HG03571 (cell line): ENCODE results near the gene EMP1.
"Not testable (repeated sequence)": the region's sequence is repeated elsewhere in the genome, so short reads cannot be mapped to it uniquely, and the experiment has no call there.

Experiments
- ATAC-seq: cut with Tn5 transposase; IDR thresholded peaks from one replicate; pipeline ENCODE4 v1.9.1; 2021; ENCODE audit not compliant: unreplicated experiment

Gene EMP1

DNA sequence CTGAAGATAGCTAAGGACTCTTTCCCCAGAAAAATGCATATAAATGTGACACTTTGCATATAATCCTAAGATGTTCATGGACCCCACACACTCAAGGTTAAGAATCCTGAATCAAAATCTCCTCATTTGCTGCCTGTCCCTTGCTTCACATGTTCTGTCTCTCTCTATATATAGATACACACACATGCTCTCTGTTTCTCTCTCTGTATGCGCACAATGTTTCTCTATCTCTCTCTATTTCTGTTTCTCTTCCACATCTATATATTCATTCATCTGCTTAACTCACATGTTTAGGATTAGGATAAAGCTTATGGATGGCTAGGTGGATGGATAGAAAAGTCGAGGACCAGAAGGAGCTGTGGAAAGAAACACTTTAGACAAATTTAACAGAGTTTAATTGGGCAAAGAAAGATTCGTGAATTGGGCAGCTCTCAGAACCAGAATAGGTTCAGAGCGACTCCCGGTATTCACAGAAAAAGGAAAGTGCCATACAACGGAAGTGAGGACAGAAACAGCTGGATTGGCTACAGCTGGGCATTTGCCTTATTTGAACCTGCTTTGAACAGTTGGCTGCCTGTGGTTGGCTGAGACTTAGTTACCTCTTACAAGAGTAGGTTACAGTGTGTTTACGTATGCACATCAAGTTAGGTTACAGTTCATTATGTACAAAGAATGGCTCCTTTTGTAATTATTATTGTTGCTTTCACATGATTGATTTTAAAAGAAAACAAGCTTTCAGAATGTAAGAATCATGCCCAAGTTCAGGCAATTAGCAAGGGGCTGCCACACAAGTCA, 57.6 kb downstream of the EMP1 start:
- ATAC-seq: no peak

DNA sequence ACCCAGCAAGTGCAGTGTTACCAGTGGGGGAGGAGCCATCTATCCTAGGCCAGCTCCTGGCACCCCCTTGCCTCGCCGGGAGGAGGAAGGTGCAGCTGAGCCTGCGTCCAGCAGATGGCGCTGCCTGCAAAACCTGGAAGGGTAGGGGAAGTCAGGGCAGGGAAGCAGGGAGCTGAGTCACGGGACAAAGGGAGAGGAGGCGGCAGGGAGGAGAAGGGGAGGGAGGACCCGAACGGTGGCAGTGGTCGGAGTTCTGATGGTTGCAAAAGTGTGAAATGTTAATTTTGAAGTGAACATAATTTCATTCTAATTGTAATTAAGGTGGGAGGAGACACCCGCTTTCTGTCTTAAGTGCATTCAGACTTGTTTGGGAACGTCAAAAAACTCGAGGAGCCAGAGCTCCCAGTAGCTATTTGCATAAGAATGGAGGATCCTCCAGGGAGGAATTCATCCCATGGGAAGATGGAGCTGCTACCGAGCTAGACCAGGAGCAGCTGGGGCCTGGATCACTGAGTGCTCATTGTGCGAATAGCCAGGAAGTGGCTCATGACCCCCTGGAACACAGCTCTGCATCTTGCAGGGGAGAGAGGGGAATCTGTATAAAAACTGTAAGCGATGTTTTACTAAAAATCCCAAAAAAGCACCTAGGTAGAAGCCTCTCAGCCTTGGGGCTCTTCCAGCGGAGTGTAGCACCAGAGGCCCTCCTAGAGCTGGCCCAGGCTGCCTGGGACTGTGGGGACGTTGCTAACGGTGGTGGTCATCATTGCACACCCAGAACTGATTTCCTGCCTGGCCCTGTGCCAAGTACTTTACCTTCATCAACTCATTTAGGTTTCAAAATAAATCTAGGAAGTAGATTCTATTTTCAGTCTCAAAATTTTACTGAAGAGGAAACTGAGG, 59.5 kb downstream of the EMP1 start:
- peak; percentile 93 for ATAC-seq

DNA sequence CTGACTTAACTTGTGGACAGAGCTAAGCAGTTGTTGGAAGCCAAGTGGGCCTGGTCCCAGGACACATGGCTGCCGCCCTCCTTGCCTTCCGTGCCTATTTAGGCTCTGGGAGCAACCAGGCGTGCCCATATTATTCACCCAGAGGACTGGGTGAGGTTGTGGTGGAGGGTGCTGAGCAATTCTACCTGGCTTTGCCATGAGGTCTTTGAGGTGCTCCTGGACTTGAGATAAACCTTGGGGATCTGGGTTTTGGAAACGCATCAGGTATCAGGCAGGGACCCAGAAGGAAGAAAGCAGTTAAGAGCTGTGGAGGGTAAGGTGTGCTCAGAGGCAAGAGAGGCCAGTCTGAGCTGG, 60.1 kb downstream of the EMP1 start:
- no peak for ATAC-seq

DNA sequence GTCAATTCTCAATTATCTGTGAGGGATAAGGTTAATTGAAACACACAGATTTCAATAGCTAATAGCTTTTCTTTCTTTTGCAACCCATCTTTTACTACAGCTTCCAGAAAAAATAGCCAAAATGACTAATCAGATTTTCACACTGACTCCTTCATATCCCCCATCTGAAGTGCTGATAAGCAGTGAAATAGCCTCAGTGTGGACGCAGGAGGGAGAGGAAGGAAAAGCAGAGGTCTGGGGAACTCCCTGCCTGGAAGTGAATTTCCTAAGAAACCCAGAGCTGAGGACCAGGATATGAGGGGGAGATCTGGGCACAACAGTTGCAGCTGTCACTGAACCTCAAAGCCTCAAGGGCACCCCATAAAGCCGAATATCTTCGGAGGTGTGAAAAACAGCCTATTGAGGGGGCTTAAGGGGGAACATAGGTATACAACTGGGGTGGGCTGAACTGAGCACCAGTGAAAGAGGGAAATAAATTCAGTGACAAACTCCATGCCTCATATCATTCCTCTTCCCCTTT, 60.9 kb downstream of the EMP1 start:
- ATAC-seq: no peak

DNA sequence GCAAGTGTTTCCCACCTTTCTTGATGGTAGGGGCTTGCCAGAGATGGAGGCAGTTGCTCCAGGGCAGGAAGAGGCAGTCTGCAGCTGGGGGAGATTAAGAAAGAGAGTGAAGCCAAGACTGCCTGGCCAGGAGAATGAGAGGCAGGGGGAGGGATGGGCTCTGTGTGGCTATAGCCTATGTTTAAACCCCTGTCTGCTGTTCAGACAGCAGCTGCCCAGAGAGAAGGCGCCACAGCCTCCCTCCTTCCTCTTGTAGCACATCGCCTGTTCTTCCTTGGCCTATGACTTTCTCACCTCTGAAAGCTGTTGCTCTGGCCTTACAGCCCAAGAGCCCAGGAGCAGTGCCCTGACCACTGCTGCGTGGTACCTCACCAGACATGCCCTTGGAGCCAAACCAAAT, 61.7 kb downstream of the EMP1 start:
- no peak for ATAC-seq

DNA sequence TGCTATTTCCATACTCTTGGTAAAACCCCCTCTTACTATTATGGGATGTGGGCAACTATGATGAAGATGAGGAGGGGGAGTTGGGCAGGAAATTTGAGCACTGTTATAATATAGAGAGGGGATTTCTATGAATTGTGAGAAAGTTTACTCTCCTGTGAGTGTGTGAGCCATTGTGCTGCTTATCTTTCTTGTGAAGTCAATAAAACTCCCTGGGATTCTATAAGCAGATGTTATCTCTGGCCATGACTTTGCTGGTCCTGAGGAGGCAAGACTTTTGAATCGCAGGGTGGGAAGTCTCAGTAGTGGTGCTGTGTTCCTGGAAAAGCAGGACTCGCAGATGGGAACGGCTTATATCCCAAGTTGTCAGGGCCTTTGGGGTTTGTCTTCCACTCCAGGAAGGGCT, 62.2 kb downstream of the EMP1 start:
- ATAC-seq: no peak

DNA sequence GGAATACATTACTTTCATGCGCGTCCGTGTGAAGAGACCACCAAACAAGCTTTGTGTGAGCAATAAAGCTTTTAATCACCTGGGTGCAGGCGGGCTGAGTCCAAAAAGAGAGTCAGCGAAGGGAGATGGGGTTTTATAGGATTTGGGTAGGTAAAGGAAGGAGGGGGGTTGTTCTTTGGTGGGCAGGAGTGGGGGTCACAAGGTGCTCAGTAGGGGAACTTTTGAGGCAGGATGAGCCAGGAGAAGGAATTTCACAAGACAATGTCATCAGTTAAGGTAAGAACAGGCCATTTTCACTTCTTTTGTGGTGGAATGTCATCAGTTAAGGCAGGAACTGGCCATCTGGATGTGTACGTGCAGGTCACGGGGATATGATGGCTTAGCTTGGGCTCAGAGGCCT, 63.1 kb downstream of the EMP1 start:
- not testable (repeated sequence) for ATAC-seq

DNA sequence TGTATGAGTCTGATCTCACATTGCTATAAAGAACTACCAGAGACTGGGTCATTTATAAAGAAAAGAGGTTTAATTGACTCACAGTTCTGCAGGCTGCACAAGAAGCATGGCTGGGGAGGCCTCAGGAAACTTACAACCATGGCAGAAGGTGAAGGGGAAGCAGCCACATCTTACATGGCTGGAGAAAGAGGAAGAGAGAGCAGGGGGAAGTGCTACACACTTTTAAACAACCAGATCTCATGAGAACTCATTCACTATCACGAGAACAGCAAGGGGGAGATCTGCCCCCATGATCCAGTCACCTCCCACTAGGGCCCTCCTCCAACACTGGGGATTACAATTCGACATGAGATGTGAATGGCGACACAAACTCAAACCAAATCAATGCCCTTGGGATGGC, 71.3 kb downstream of the EMP1 start:
- not testable (repeated sequence) for ATAC-seq

DNA sequence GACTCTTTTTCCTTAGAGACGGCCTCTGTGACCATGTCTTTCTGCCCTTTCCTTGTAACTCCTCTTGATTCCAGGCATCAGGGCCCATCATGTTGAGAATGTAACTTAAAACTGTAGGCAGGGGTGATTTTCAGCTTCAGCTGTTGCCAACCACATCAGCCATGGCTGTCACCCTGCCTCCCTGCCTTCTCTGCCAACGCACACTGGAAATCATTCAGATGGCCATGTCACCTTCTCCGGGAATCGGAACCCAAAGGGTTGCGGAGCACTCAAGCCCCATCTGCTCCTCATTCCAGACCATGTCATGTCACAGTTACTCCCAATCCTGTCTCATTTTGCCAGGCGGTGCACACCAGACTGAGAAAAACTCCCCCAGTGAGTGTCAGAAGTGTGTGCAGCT, 72.1 kb downstream of the EMP1 start:
- no peak for ATAC-seq
